Stomach (tissue), 9 donors: Measurements from ENCODE around the gene CCN5. TPM values are rescaled to one million over a fixed set of nuclear protein-coding genes. Genes with fewer than 3 reads are reported as not detected.

ENCODE experiments used
- DNase-seq, 2 donors: peaks; one replicate each; pipeline versions ENCODE4 v3.0.0 to v3.0.0-alpha.2; 2013 to 2019
- H3K27ac ChIP-seq, 5 donors: fragments of 200-600 bp in 4 of 5; sonication (generic) in 4 of 5; one replicate each; pipeline ENCODE4 v1.5.1; 2013 to 2019; ENCODE audit warnings: mild to moderate bottlenecking in 1 of 5, moderate library complexity in 1 of 5
- H3K27me3 ChIP-seq, 3 donors: fragments of 200-600 bp; sonication (generic); one replicate each; pipeline ENCODE4 v1.5.1; 2017 to 2019; ENCODE audit warnings: mixed run types in 1 of 3
- H3K36me3 ChIP-seq, 4 donors: fragments of 200-600 bp; sonication (generic); 1 replicate in 3 of 4; 2 replicates in 1 of 4; pipeline ENCODE4 v1.5.1; 2016 to 2019
- H3K4me1 ChIP-seq, 4 donors: fragments of 200-600 bp; sonication (generic); one replicate each; pipeline ENCODE4 v1.5.1; 2016 to 2019
- H3K4me3 ChIP-seq, 4 donors: fragments of 200-600 bp; sonication (generic) in 3 of 4; one replicate each; pipeline ENCODE4 v1.5.1; 2016 to 2019; ENCODE audit warnings: mild to moderate bottlenecking in 1 of 4
- H3K9me3 ChIP-seq, 4 donors: fragments of 200-600 bp; sonication (generic); one replicate each; pipeline ENCODE4 v1.5.1; 2016 to 2019
- CTCF ChIP-seq, 7 experiments: fragments of 450-650 bp in 4 of 7; fragments of 200-600 bp in 3 of 7; sonication (generic) in 3 of 7; IDR thresholded peaks; one replicate each; pipeline ENCODE4 v1.5.1; 2016 to 2019; ENCODE audit warnings: antibody characterized with exemption in 7 of 7, control low read depth in 2 of 7, mild to moderate bottlenecking in 1 of 7
- EP300 ChIP-seq: sonication (generic); formaldehyde crosslinking; IDR thresholded peaks from one replicate; pipeline ENCODE4 v1.6.1; 2017; ENCODE audit warnings: antibody characterized with exemption
- POLR2A ChIP-seq, 4 donors: fragments of 450-650 bp; IDR thresholded peaks; one replicate each; pipeline ENCODE4 v1.6.1; 2016; ENCODE audit warnings: antibody characterized with exemption in 4 of 4, control low read depth in 2 of 4, mild to moderate bottlenecking in 1 of 4, moderate library complexity in 1 of 4
- POLR2AphosphoS5 ChIP-seq, 3 donors: sonication (generic); formaldehyde crosslinking; IDR thresholded peaks; one replicate each; pipeline ENCODE4 v1.6.1; 2016; ENCODE audit warnings: antibody characterized with exemption in 3 of 3
- WGBS, 5 donors: extraction: QIAGEN DNeasy Blood & Tissue Kit in 3 of 5; methylation state at CpG; one replicate each; pipeline versions ENCODE4 v1.1.5 to v1.1.7; 2013 to 2018; 5-methylcytosine and 5-hydroxymethylcytosine counted together
- intact Hi-C: fragments of 100-400 bp; cut with DNase I; formaldehyde crosslinking; loops from one replicate; pipeline ENCODE4 v1.15.1; 2023; ENCODE audit warnings: low total_unique reads
- polyA plus RNA-seq, 3 donors: library from polyadenylated mRNA; stranded (reverse); fragments of 200-250 nt; gene quantifications; one replicate each; pipeline ENCODE4 v1.2.3, GENCODE V29; 2013
- total RNA-seq, 5 donors: library from RNA; depleted of rRNA; stranded (reverse); fragments of >200 nt; gene quantifications; one replicate each; pipeline versions ENCODE4 v1.1.0 to v1.2.3, GENCODE V29; 2014 to 2016
- donor health status: healthy with polysubstance abuse.
- donor health status: Bipolar disorder and iron deficiency.
- donor health status: healthy.

CCN5 gene
- total and polyA plus RNA-seq, 8 donors: 2.5 to 193 (median 8.2) TPM; not detected in 3

GRCh38 chr20:44752099-44752931, 37.1 kb downstream of the CCN5 start:
- intact Hi-C loops: no loop called here
- Histone ChIP-seq H3K36me3 (no peaks in the 10 kb centered on the region), H3K4me3 (no peak overlapping the region), H3K9me3 (no peaks in the 10 kb centered on the region), H3K4me1 (peaks cover 0 to 17% (median 13%) of the 10 kb centered on the region in 4 donors), H3K27me3 (peaks cover 0 to 60% (median 11%) of the 10 kb centered on the region in 3 donors), H3K27ac (no peak overlapping the region)
- WGBS, 5 donors: 63 to 75% (median 65%) methylated on average over 15 to 17 of the region's 17 CpGs
- peak in 1 of 2 donors; percentile 30 for DNase-seq
- no peak for TF ChIP-seq POLR2AphosphoS5 (IDR thresholded peaks at IDR 0.05)
- no peak for TF ChIP-seq EP300
- TF ChIP-seq CTCF (IDR thresholded peaks at IDR 0.05): no peak
- no peak for TF ChIP-seq POLR2A (IDR thresholded peaks at IDR 0.05)

- no peaks in the 10 kb centered on the region for H3K9me3 ChIP-seq
- WGBS, 5 donors: 70 to 73% (median 73%) methylated on average over 7 of the region's 7 CpGs
- TF ChIP-seq POLR2A (IDR thresholded peaks at IDR 0.05): no peak
- TF ChIP-seq CTCF (IDR thresholded peaks at IDR 0.05): no peak
- no peak for TF ChIP-seq EP300
- no peak for TF ChIP-seq POLR2AphosphoS5 (IDR thresholded peaks at IDR 0.05)
- H3K4me1 ChIP-seq: peaks cover 0 to 9% (median 6%) of the 10 kb centered on the region in 4 donors
- no peak overlapping the region for H3K4me3 ChIP-seq
- H3K36me3 ChIP-seq: no peaks in the 10 kb centered on the region
- DNase-seq: no peak
- intact Hi-C loops: no loop called here
- H3K27me3 ChIP-seq: peaks cover 0 to 46% (median 11%) of the 10 kb centered on the region in 3 donors
- H3K27ac ChIP-seq: no peak overlapping the region
Measured at GRCh38 chr20:44754554-44754953, 39.4 kb downstream of the CCN5 start.

- TF ChIP-seq POLR2AphosphoS5 (IDR thresholded peaks at IDR 0.05): no peak
- no peak for TF ChIP-seq EP300
- TF ChIP-seq POLR2A (IDR thresholded peaks at IDR 0.05): no peak
- no peak for TF ChIP-seq CTCF (IDR thresholded peaks at IDR 0.05)
- Histone ChIP-seq H3K4me3 (no peak overlapping the region), H3K36me3 (no peaks in the 10 kb centered on the region), H3K27ac (no peak overlapping the region), H3K9me3 (no peaks in the 10 kb centered on the region), H3K4me1 (no peaks in the 10 kb centered on the region), H3K27me3 (peaks cover 0 to 34% (median 0%) of the 10 kb centered on the region in 3 donors)
- 87 to 94% (median 91%) methylated on average over 14 to 18 of the region's 18 CpGs for WGBS, 5 donors
- intact Hi-C loops: no loop called here
- DNase-seq: no peak
Measured at GRCh38 chr20:44756011-44756688, 41.0 kb downstream of the CCN5 start.

GRCh38 chr20:44756956-44757355, 41.8 kb downstream of the CCN5 start:
- intact Hi-C loops: no loop called here
- Histone ChIP-seq H3K4me3 (no peak overlapping the region), H3K27ac (no peak overlapping the region), H3K27me3 (peaks cover 0 to 26% (median 0%) of the 10 kb centered on the region in 3 donors), H3K36me3 (no peaks in the 10 kb centered on the region), H3K9me3 (no peaks in the 10 kb centered on the region), H3K4me1 (no peaks in the 10 kb centered on the region)
- no peak for DNase-seq
- 91 to 96% (median 95%) methylated on average over 5 of the region's 5 CpGs for WGBS, 5 donors
- no peak for TF ChIP-seq EP300
- no peak for TF ChIP-seq CTCF (IDR thresholded peaks at IDR 0.05)
- no peak for TF ChIP-seq POLR2A (IDR thresholded peaks at IDR 0.05)
- TF ChIP-seq POLR2AphosphoS5 (IDR thresholded peaks at IDR 0.05): no peak
